Suppressor macrophage (primary cell): ENCODE results near the gene UBAC2.

Experiments used
- DNase-seq, 4 experiments: peaks; one replicate each; pipeline ENCODE4 v3.0.0-alpha.2; 2020 to 2022

The UBAC2 gene

GRCh38 chr13:99341969-99342722, 141.5 kb downstream of the UBAC2 start:
- no peak for DNase-seq

- DNase-seq, result peak in 3 of 4 experiments; percentile 27 to 47 (median 40)
Measured at GRCh38 chr13:99342723-99343315, 142.2 kb downstream of the UBAC2 start.

- no peak for DNase-seq
Measured at GRCh38 chr13:99344610-99345208, 144.1 kb downstream of the UBAC2 start.

- DNase-seq, result no peak
Measured at GRCh38 chr13:99345345-99345744, 144.7 kb downstream of the UBAC2 start.

GRCh38 chr13:99346335-99347042, 145.8 kb downstream of the UBAC2 start:
- no peak for DNase-seq

- DNase-seq, result no peak
Measured at GRCh38 chr13:99347335-99347878, 146.8 kb downstream of the UBAC2 start.

GRCh38 chr13:99347911-99348451, 147.3 kb downstream of the UBAC2 start:
- no peak for DNase-seq

- no peak for DNase-seq
Measured at GRCh38 chr13:99350191-99350590, 149.5 kb downstream of the UBAC2 start.

GRCh38 chr13:99351772-99352171, 151.1 kb downstream of the UBAC2 start:
- no peak for DNase-seq

GRCh38 chr13:99352351-99353245, 151.9 kb downstream of the UBAC2 start:
- DNase-seq, result no peak

GRCh38 chr13:99353246-99353600, 152.6 kb downstream of the UBAC2 start:
- DNase-seq, result no peak

GRCh38 chr13:99353836-99354235, 153.2 kb downstream of the UBAC2 start:
- no peak for DNase-seq

- peak in 1 of 4 experiments; percentile 11 for DNase-seq
Measured at GRCh38 chr13:99354371-99354951, 153.8 kb downstream of the UBAC2 start.

GRCh38 chr13:99355267-99356011, 154.8 kb downstream of the UBAC2 start:
- DNase-seq, result no peak

- no peak for DNase-seq
Measured at GRCh38 chr13:99356012-99356261, 155.3 kb downstream of the UBAC2 start.

- DNase-seq, result peak; percentile 57 to 79 (median 66)
Measured at GRCh38 chr13:99356262-99357091, 155.8 kb downstream of the UBAC2 start.

GRCh38 chr13:99357131-99357596, 156.5 kb downstream of the UBAC2 start:
- peak; percentile 21 to 49 (median 24) for DNase-seq

- DNase-seq, result no peak
Measured at GRCh38 chr13:99357941-99358340, 157.3 kb downstream of the UBAC2 start.

- no peak for DNase-seq
Measured at GRCh38 chr13:99359528-99359927, 158.9 kb downstream of the UBAC2 start.

- DNase-seq, result no peak
Measured at GRCh38 chr13:99360696-99361095, 160.0 kb downstream of the UBAC2 start.
